ENCODE results near the gene ZNF608. TPM values are rescaled to one million over a fixed set of nuclear protein-coding genes. Genes with fewer than 3 reads are reported as not detected.

ZNF608 gene
- polyA plus RNA-seq, 1 donor (not counting 4 experiments of a cell fraction or from before 2014, with no cell fraction given), result 1.1 TPM

DNA sequence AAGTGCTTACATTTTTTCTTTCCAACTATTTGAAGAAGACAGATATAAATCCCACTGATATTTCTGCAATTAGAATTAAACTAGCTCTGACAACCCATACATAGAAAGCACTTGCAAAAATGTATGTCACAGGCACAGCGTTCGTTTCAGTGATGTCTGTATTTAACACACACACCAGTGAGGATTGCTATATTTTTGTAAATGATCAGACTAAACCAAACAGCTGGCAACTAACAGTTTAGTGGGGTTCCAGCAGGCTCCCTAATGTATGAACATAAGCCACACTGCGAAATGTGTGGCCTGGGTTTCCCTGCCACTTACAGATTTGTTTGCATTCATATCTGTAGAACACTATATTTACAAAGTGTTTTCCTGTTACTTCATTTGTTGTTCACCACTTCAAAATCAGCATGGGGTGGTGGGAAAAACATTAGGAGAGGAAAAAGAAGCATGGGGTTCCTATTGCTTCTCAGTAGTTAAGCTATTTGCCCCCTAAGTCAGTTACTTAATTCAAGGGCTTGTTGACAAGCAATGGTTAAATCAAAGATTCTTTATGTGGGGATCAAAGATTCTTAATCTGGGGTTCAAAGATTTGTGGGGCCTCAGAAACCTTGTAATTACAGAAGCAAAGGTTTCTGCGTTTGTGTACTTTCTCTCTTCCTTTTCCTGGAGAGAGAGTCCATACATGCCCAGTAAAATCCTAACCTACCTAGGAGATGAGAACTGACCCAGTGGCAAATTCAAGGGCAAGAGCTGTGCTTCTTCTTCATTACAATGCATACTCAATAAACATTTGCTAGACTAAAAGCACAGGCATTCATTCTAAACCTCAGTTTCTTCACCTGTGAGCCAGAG is 27.1 kb downstream of the ZNF608 start:
- dilution Hi-C loops (cut with MboI; ENCODE audit: extremely low pct_ligation_motif_present, low sequenced_read_pairs), result no loop called here
- TF ChIP-seq, protein P1, sequence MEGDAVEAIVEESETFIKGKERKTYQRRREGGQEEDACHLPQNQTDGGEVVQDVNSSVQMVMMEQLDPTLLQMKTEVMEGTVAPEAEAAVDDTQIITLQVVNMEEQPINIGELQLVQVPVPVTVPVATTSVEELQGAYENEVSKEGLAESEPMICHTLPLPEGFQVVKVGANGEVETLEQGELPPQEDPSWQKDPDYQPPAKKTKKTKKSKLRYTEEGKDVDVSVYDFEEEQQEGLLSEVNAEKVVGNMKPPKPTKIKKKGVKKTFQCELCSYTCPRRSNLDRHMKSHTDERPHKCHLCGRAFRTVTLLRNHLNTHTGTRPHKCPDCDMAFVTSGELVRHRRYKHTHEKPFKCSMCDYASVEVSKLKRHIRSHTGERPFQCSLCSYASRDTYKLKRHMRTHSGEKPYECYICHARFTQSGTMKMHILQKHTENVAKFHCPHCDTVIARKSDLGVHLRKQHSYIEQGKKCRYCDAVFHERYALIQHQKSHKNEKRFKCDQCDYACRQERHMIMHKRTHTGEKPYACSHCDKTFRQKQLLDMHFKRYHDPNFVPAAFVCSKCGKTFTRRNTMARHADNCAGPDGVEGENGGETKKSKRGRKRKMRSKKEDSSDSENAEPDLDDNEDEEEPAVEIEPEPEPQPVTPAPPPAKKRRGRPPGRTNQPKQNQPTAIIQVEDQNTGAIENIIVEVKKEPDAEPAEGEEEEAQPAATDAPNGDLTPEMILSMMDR (optimal IDR thresholded peaks at IDR 0.05 in 1 of 3, IDR thresholded peaks at IDR 0.05 in 1 of 3, conservative IDR thresholded peaks at IDR 0.05 in 1 of 3; ENCODE audit: extremely low read depth in 1 of 3, insufficient read depth in 2 of 3, low read length in 3 of 3), result no peak
- no peak for TF ChIP-seq EZH2 (IDR thresholded peaks at IDR 0.05; ENCODE audit: low read length)
- H3K27me3 ChIP-seq (ENCODE audit: control insufficient read depth, extremely low read depth, insufficient read depth, low read length), result no peaks in the 10 kb centered on the region

DNA sequence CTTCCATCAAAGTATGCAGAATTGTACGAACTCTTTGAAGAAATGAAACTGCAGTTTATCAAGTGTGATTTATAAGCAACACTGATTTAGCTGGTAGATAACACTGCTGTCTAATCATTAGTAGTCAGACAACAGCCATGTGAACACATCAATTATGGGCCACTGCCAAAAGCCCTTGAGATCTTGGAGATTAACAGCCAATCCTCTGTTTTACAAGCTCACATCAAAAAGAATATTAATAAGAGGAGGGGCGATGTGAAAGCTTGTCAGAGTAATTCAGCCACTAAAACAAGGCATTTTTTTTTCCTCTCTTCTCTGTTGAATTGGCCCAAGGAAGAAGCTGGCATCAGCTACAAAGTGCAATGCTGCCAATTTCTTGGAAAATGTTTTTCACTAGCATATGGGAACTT is 28.1 kb downstream of the ZNF608 start:
- Histone ChIP-seq H3K9me1 (ENCODE audit: control insufficient read depth, extremely low read depth, insufficient read depth, low read length) (no peaks in the 10 kb centered on the region), H3K27ac (ENCODE audit: control insufficient read depth, insufficient read depth, low read length) (no peak overlapping the region), H3K4me2 (ENCODE audit: control insufficient read depth, extremely low read depth, insufficient read depth, low read depth, low read length) (no peak overlapping the region), H3K79me2 (ENCODE audit: control insufficient read depth, insufficient read depth, low read length) (no peaks in the 10 kb centered on the region), H3K9me3 (ENCODE audit: control insufficient read depth, low read depth, low read length) (no peaks in the 10 kb centered on the region), H3K27me3 (ENCODE audit: control insufficient read depth, extremely low read depth, insufficient read depth, low read length) (no peaks in the 10 kb centered on the region), H3K4me3 (ENCODE audit: control insufficient read depth in 2 of 3, extremely low read depth in 1 of 3, insufficient read depth in 2 of 3, low read depth in 1 of 3, low read length in 3 of 3) (no peak overlapping the region), H3K4me1 (ENCODE audit: control insufficient read depth, extremely low read depth, insufficient read depth, low read length) (no peaks in the 10 kb centered on the region), H3K9ac (ENCODE audit: control insufficient read depth, extremely low read depth, insufficient read depth, low read length) (no peak overlapping the region), H4K20me1 (ENCODE audit: control insufficient read depth, extremely low read depth, insufficient read depth, low read length) (no peaks in the 10 kb centered on the region), H3K36me3 (ENCODE audit: control insufficient read depth in 2 of 2, extremely low read depth in 1 of 2, insufficient read depth in 2 of 2, low read length in 2 of 2) (no peaks in the 10 kb centered on the region), H2AFZ (ENCODE audit: control insufficient read depth, low read length) (no peak overlapping the region)
- DNase-seq (ENCODE audit: low read depth, low spot score) (no peak), FAIRE-seq (no peak)
- no peak for TF ChIP-seq EZH2 (IDR thresholded peaks at IDR 0.05; ENCODE audit: low read length)
- TF ChIP-seq, protein P1 (optimal IDR thresholded peaks at IDR 0.05 in 1 of 3, IDR thresholded peaks at IDR 0.05 in 1 of 3, conservative IDR thresholded peaks at IDR 0.05 in 1 of 3; ENCODE audit: extremely low read depth in 1 of 3, insufficient read depth in 2 of 3, low read length in 3 of 3), result no peak
- dilution Hi-C loops (cut with MboI; ENCODE audit: extremely low pct_ligation_motif_present, low sequenced_read_pairs), result no loop called here

More for the DNA sequence above, 27.1 kb downstream of the ZNF608 start:
- Histone ChIP-seq H3K4me2 (ENCODE audit: control insufficient read depth, extremely low read depth, insufficient read depth, low read depth, low read length) (no peak overlapping the region), H3K9me3 (ENCODE audit: control insufficient read depth, low read depth, low read length) (no peaks in the 10 kb centered on the region), H3K9ac (ENCODE audit: control insufficient read depth, extremely low read depth, insufficient read depth, low read length) (no peak overlapping the region), H3K4me3 (ENCODE audit: control insufficient read depth in 2 of 3, extremely low read depth in 1 of 3, insufficient read depth in 2 of 3, low read depth in 1 of 3, low read length in 3 of 3) (no peak overlapping the region), H2AFZ (ENCODE audit: control insufficient read depth, low read length) (no peak overlapping the region), H4K20me1 (ENCODE audit: control insufficient read depth, extremely low read depth, insufficient read depth, low read length) (no peaks in the 10 kb centered on the region), H3K27ac (ENCODE audit: control insufficient read depth, insufficient read depth, low read length) (no peak overlapping the region), H3K4me1 (ENCODE audit: control insufficient read depth, extremely low read depth, insufficient read depth, low read length) (no peaks in the 10 kb centered on the region), H3K9me1 (ENCODE audit: control insufficient read depth, extremely low read depth, insufficient read depth, low read length) (no peaks in the 10 kb centered on the region), H3K36me3 (ENCODE audit: control insufficient read depth in 2 of 2, extremely low read depth in 1 of 2, insufficient read depth in 2 of 2, low read length in 2 of 2) (no peaks in the 10 kb centered on the region), H3K79me2 (ENCODE audit: control insufficient read depth, insufficient read depth, low read length) (no peaks in the 10 kb centered on the region)
- no peak for FAIRE-seq
- DNase-seq (ENCODE audit: low read depth, low spot score), result no peak
